Parathyroid adenoma (tissue), 2 donors: Measurements from ENCODE around the gene MRGPRG.

Source experiments
- H2AFZ ChIP-seq: fragments of 300-600 bp; sonication (generic); one replicate; pipeline ENCODE4 v1.7.0; 2017; ENCODE audit warnings: antibody characterized with exemption, mild to moderate bottlenecking
- H3K27ac ChIP-seq: fragments of 300-600 bp; sonication (generic); one replicate; pipeline ENCODE4 v1.7.0; 2017
- H3K27me3 ChIP-seq: fragments of 300-600 bp; sonication (generic); one replicate; pipeline ENCODE4 v1.7.0; 2017; ENCODE audit warnings: low read length; ENCODE audit not compliant: control insufficient read depth, insufficient read depth
- H3K36me3 ChIP-seq: fragments of 300-600 bp; sonication (generic); one replicate; pipeline ENCODE4 v1.7.0; 2017; ENCODE audit warnings: low read length; ENCODE audit not compliant: control insufficient read depth, insufficient read depth
- H3K4me1 ChIP-seq: fragments of 300-600 bp; sonication (generic); one replicate; pipeline ENCODE4 v1.7.0; 2017; ENCODE audit warnings: control low read depth
- H3K4me2 ChIP-seq: fragments of 300-600 bp; sonication (generic); one replicate; pipeline ENCODE4 v1.7.0; 2017; ENCODE audit warnings: low read length
- H3K4me3 ChIP-seq: fragments of 300-600 bp; sonication (generic); one replicate; pipeline ENCODE4 v1.7.0; 2017; ENCODE audit warnings: low read depth, low read length
- H3K79me2 ChIP-seq: fragments of 300-600 bp; sonication (generic); one replicate; pipeline ENCODE4 v1.7.0; 2017; ENCODE audit warnings: control low read depth
- H3K9ac ChIP-seq: fragments of 300-600 bp; sonication (generic); one replicate; pipeline ENCODE4 v1.7.0; 2017; ENCODE audit warnings: mild to moderate bottlenecking
- H3K9me3 ChIP-seq: fragments of 300-600 bp; sonication (generic); one replicate; pipeline ENCODE4 v1.7.0; 2017; ENCODE audit warnings: low read length; ENCODE audit not compliant: control insufficient read depth
- TF ChIP-seq, protein P1 (sequence below): fragments of 300-600 bp; sonication (generic); IDR thresholded peaks from one replicate; pipeline ENCODE4 v1.7.0; 2017; ENCODE audit warnings: antibody characterized with exemption, mild to moderate bottlenecking
- donor health status: primary hyperparathyroidism.

MRGPRG gene

DNA sequence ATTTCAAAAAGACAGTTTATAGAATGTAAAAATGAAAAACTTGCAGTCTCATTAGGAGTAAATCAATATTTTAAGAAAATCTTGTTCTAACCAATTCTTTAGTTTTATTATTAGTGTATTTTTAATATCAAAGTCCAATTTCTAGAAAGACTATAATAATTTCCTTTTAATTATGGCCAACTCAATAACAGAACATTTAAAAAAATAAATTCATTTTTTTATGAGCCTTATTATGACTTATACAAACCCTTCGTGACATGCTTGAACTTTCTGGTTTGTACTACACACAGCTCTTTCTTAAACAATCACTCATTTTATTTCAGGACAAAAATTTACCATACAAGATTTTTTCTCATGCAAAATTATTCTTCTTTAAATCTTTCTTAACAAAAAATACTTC is 25.3 kb upstream of the MRGPRG start:
- Histone ChIP-seq H3K9me3 (no peaks in the 10 kb centered on the region), H3K4me1 (no peaks in the 10 kb centered on the region), H2AFZ (no peak overlapping the region), H3K27me3 (no peaks in the 10 kb centered on the region), H3K9ac (no peak overlapping the region), H3K27ac (no peak overlapping the region), H3K36me3 (no peaks in the 10 kb centered on the region), H3K79me2 (no peaks in the 10 kb centered on the region), H3K4me3 (no peak overlapping the region), H3K4me2 (no peak overlapping the region)
- TF ChIP-seq, protein P1, sequence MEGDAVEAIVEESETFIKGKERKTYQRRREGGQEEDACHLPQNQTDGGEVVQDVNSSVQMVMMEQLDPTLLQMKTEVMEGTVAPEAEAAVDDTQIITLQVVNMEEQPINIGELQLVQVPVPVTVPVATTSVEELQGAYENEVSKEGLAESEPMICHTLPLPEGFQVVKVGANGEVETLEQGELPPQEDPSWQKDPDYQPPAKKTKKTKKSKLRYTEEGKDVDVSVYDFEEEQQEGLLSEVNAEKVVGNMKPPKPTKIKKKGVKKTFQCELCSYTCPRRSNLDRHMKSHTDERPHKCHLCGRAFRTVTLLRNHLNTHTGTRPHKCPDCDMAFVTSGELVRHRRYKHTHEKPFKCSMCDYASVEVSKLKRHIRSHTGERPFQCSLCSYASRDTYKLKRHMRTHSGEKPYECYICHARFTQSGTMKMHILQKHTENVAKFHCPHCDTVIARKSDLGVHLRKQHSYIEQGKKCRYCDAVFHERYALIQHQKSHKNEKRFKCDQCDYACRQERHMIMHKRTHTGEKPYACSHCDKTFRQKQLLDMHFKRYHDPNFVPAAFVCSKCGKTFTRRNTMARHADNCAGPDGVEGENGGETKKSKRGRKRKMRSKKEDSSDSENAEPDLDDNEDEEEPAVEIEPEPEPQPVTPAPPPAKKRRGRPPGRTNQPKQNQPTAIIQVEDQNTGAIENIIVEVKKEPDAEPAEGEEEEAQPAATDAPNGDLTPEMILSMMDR, result no peak

DNA sequence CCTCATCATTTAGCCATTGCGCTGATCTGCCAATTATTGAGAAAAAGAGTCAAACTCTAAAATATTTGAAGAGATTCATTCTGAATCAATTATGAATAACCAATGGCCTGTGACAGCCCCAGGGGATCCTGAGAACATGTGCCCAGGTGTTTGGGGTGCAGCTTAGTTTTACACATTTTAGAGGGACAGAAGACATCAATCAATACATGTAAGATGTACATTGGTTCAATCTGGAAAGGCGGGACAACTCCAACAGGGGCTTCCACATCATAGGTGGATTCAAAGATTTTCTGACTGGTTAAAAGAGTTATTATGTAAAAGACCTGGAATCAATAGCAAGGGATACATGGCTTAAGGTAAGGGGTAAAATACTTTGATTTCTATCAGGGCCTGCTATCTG is 18.5 kb upstream of the MRGPRG start:
- Histone ChIP-seq H3K79me2 (no peaks in the 10 kb centered on the region), H3K4me3 (no peak overlapping the region), H3K27me3 (no peaks in the 10 kb centered on the region), H3K4me2 (no peak overlapping the region), H3K36me3 (no peaks in the 10 kb centered on the region), H3K9ac (no peak overlapping the region), H3K27ac (no peak overlapping the region), H2AFZ (no peak overlapping the region), H3K9me3 (no peaks in the 10 kb centered on the region), H3K4me1 (no peaks in the 10 kb centered on the region)
- TF ChIP-seq, protein P1, result no peak

GRCh38 chr11:3234846-3235245 is 16.2 kb upstream of the MRGPRG start:
- no peak overlapping the region for H3K9ac ChIP-seq

GRCh38 chr11:3232956-3233355 is 14.3 kb upstream of the MRGPRG start:
- Histone ChIP-seq H3K4me3 (no peak overlapping the region), H3K4me1 (no peaks in the 10 kb centered on the region), H3K9ac (no peak overlapping the region), H3K36me3 (no peaks in the 10 kb centered on the region), H2AFZ (no peak overlapping the region), H3K9me3 (no peaks in the 10 kb centered on the region), H3K27me3 (no peaks in the 10 kb centered on the region), H3K27ac (no peak overlapping the region), H3K4me2 (no peak overlapping the region), H3K79me2 (no peaks in the 10 kb centered on the region)
- TF ChIP-seq, protein P1, result no peak

More at GRCh38 chr11:3234846-3235245, 16.2 kb upstream of the MRGPRG start:
- Histone ChIP-seq H3K79me2 (no peaks in the 10 kb centered on the region), H3K27ac (no peak overlapping the region), H2AFZ (no peak overlapping the region), H3K4me1 (no peaks in the 10 kb centered on the region), H3K4me3 (no peak overlapping the region), H3K27me3 (no peaks in the 10 kb centered on the region), H3K9me3 (no peaks in the 10 kb centered on the region), H3K36me3 (no peaks in the 10 kb centered on the region), H3K4me2 (no peak overlapping the region)
- TF ChIP-seq, protein P1, result no peak

GRCh38 chr11:3231851-3232744 is 13.5 kb upstream of the MRGPRG start, which contains the start of gene MRGPRE:
MRGPRE (minus strand) TSS chr11:3232417; CDS start chr11:3228799, 3,618 bp downstream.
- H3K27me3 ChIP-seq, result no peaks in the 10 kb centered on the region
- H3K4me3 ChIP-seq, result no peak within 1 kb of the TSS

More at GRCh38 chr11:3231851-3232744, 13.5 kb upstream of the MRGPRG start, which contains the start of gene MRGPRE:
- Histone ChIP-seq H3K79me2 (no peaks in the 10 kb centered on the region), H3K9ac (no peak within 1 kb of the TSS), H2AFZ (no peak within 1 kb of the TSS), H3K4me2 (no peak within 1 kb of the TSS), H3K9me3 (no peaks in the 10 kb centered on the region), H3K4me1 (no peaks in the 10 kb centered on the region), H3K27ac (no peak within 1 kb of the TSS), H3K36me3 (no peaks in the 10 kb centered on the region)
- TF ChIP-seq, protein P1, result no peak
